ENCODE measurements around the gene PAX7.

DNA sequence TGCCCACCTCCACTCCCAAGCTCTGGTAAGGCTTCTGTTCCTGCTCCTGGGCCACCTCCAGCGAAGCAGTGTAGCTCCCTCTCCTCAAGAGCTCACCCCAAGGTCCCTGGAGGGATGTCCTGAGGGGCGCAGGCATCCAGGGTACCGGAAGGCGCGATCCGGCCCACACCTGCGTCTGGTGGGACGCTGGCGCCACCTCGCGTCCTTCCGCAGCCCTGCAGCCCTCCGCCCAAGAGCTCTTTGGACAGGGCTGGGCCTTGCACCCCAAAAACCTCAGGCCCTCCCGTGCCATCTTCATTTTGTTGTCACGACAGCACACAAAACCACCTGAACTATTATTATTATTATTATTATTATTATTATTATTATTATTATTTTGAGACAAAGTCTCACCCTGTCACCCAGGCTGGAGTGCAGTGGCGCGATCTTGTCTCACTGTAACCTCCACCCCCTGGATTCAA is 49.2 kb upstream of the PAX7 start:
- TF ChIP-seq RAD21 (conservative IDR thresholded peaks at IDR 0.05 in 1 of 2, IDR thresholded peaks at IDR 0.05 in 1 of 2) (peak; percentile 85 to 87), RCOR1 (IDR thresholded peaks at IDR 0.05; ENCODE audit: low read depth, low read length) (no peak), POLR2A (IDR thresholded peaks at IDR 0.05; ENCODE audit: low read length) (no peak), RFX5 (IDR thresholded peaks at IDR 0.05) (no peak), NR3C1 (IDR thresholded peaks at IDR 0.05) (no peak), KDM1A (IDR thresholded peaks at IDR 0.05; ENCODE audit: low read depth) (no peak), JUN (IDR thresholded peaks at IDR 0.05) (no peak)
- TF ChIP-seq, protein P1, sequence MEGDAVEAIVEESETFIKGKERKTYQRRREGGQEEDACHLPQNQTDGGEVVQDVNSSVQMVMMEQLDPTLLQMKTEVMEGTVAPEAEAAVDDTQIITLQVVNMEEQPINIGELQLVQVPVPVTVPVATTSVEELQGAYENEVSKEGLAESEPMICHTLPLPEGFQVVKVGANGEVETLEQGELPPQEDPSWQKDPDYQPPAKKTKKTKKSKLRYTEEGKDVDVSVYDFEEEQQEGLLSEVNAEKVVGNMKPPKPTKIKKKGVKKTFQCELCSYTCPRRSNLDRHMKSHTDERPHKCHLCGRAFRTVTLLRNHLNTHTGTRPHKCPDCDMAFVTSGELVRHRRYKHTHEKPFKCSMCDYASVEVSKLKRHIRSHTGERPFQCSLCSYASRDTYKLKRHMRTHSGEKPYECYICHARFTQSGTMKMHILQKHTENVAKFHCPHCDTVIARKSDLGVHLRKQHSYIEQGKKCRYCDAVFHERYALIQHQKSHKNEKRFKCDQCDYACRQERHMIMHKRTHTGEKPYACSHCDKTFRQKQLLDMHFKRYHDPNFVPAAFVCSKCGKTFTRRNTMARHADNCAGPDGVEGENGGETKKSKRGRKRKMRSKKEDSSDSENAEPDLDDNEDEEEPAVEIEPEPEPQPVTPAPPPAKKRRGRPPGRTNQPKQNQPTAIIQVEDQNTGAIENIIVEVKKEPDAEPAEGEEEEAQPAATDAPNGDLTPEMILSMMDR (IDR thresholded peaks at IDR 0.05), result peak; percentile 70
- TF ChIP-seq, protein P2, sequence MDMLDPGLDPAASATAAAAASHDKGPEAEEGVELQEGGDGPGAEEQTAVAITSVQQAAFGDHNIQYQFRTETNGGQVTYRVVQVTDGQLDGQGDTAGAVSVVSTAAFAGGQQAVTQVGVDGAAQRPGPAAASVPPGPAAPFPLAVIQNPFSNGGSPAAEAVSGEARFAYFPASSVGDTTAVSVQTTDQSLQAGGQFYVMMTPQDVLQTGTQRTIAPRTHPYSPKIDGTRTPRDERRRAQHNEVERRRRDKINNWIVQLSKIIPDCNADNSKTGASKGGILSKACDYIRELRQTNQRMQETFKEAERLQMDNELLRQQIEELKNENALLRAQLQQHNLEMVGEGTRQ (IDR thresholded peaks at IDR 0.05), result no peak
- TF ChIP-seq, protein P3, sequence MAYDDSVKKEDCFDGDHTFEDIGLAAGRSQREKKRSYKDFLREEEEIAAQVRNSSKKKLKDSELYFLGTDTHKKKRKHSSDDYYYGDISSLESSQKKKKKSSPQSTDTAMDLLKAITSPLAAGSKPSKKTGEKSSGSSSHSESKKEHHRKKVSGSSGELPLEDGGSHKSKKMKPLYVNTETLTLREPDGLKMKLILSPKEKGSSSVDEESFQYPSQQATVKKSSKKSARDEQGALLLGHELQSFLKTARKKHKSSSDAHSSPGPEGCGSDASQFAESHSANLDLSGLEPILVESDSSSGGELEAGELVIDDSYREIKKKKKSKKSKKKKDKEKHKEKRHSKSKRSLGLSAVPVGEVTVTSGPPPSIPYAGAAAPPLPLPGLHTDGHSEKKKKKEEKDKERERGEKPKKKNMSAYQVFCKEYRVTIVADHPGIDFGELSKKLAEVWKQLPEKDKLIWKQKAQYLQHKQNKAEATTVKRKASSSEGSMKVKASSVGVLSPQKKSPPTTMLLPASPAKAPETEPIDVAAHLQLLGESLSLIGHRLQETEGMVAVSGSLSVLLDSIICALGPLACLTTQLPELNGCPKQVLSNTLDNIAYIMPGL (CRISPR knock-in tag; IDR thresholded peaks at IDR 0.05; ENCODE audit: borderline replicate concordance), result no peak
- TF ChIP-seq, protein P4, sequence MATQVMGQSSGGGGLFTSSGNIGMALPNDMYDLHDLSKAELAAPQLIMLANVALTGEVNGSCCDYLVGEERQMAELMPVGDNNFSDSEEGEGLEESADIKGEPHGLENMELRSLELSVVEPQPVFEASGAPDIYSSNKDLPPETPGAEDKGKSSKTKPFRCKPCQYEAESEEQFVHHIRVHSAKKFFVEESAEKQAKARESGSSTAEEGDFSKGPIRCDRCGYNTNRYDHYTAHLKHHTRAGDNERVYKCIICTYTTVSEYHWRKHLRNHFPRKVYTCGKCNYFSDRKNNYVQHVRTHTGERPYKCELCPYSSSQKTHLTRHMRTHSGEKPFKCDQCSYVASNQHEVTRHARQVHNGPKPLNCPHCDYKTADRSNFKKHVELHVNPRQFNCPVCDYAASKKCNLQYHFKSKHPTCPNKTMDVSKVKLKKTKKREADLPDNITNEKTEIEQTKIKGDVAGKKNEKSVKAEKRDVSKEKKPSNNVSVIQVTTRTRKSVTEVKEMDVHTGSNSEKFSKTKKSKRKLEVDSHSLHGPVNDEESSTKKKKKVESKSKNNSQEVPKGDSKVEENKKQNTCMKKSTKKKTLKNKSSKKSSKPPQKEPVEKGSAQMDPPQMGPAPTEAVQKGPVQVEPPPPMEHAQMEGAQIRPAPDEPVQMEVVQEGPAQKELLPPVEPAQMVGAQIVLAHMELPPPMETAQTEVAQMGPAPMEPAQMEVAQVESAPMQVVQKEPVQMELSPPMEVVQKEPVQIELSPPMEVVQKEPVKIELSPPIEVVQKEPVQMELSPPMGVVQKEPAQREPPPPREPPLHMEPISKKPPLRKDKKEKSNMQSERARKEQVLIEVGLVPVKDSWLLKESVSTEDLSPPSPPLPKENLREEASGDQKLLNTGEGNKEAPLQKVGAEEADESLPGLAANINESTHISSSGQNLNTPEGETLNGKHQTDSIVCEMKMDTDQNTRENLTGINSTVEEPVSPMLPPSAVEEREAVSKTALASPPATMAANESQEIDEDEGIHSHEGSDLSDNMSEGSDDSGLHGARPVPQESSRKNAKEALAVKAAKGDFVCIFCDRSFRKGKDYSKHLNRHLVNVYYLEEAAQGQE (IDR thresholded peaks at IDR 0.05), result no peak
- TF ChIP-seq, protein P5, sequence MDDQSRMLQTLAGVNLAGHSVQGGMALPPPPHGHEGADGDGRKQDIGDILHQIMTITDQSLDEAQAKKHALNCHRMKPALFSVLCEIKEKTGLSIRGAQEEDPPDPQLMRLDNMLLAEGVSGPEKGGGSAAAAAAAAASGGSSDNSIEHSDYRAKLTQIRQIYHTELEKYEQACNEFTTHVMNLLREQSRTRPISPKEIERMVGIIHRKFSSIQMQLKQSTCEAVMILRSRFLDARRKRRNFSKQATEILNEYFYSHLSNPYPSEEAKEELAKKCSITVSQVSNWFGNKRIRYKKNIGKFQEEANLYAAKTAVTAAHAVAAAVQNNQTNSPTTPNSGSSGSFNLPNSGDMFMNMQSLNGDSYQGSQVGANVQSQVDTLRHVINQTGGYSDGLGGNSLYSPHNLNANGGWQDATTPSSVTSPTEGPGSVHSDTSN (IDR thresholded peaks at IDR 0.05), result no peak
